Measurements from ENCODE around the gene CAPN5. TPM values are rescaled to one million over a fixed set of nuclear protein-coding genes. Genes with fewer than 3 reads are reported as not detected.

The CAPN5 gene
- total and polyA plus RNA-seq, 2 of the 13 experiments (the other 11 are each of a cell fraction or from before 2014, with no cell fraction given) = 0.27 to 1.2 TPM

GRCh38 chr11:77069969-77070582, 3.3 kb downstream of the CAPN5 start:
- ATAC-seq = no peak
- in situ Hi-C loops (cut with HindIII; ENCODE audit: extremely low pct_ligation_motif_present, low pct_unique_long_range_greater_than_20kb) (no loop called here), intact Hi-C loops (cut with micrococcal nuclease; ENCODE audit: unreplicated experiment) (no loop called here)
- H4K20me1 ChIP-seq (ENCODE audit: insufficient read depth, low read length) = 0 out of 2 replicates have a peak, but pooled peaks cover 4% of the 10 kb centered on the region
- no TSS peak for BruUV-seq (replicated peaks)
- no peak overlapping the region for H3K9ac ChIP-seq (ENCODE audit: insufficient read depth, low read depth, low read length)
- WGBS (ENCODE audit: low lambda C conversion rate) = 51% methylated on average over 4 of the region's 8 CpGs
- FAIRE-seq = no peak
- H3K4me1 ChIP-seq (ENCODE audit: insufficient read depth, low read length) = peaks cover 41% of the 10 kb centered on the region
- no peaks in the 10 kb centered on the region for H3K9me3 ChIP-seq (ENCODE audit: low read length)
- TF ChIP-seq JUND (CRISPR knock-in tag; IDR thresholded peaks at IDR 0.05) (no peak), TGIF2 (CRISPR knock-in tag; IDR thresholded peaks at IDR 0.05) (no peak), MYNN (CRISPR knock-in tag; IDR thresholded peaks at IDR 0.05; ENCODE audit: low read depth) (no peak), ZNF512 (CRISPR knock-in tag; IDR thresholded peaks at IDR 0.05) (no peak), ZNF761 (CRISPR knock-in tag; conservative IDR thresholded peaks at IDR 0.05) (no peak), CBX2 (IDR thresholded peaks at IDR 0.05; ENCODE audit: low read depth, low read length) (no peak), CBX2 (CRISPR knock-in tag; IDR thresholded peaks at IDR 0.05; ENCODE audit: low read depth) (no peak), CBX5 (CRISPR knock-in tag; IDR thresholded peaks at IDR 0.05; ENCODE audit: borderline replicate concordance) (no peak), RORA (CRISPR knock-in tag; IDR thresholded peaks at IDR 0.05) (no peak), ZBTB26 (CRISPR knock-in tag; IDR thresholded peaks at IDR 0.05; ENCODE audit: borderline replicate concordance) (no peak), PHF8 (CRISPR knock-in tag; IDR thresholded peaks at IDR 0.05) (no peak), NCOA2 (CRISPR knock-in tag; IDR thresholded peaks at IDR 0.05) (no peak), SUZ12 (IDR thresholded peaks at IDR 0.05; ENCODE audit: low read depth, low read length) (no peak), ZNF510 (CRISPR knock-in tag; IDR thresholded peaks at IDR 0.05; ENCODE audit: low read depth) (no peak), ZNF883 (CRISPR knock-in tag; IDR thresholded peaks at IDR 0.05; ENCODE audit: not compliant biosample characterization) (no peak), ZBTB38 (CRISPR knock-in tag; IDR thresholded peaks at IDR 0.05) (no peak), SOX6 (IDR thresholded peaks at IDR 0.05) (no peak), SOX6 (CRISPR knock-in tag; IDR thresholded peaks at IDR 0.05) (no peak)
- TF ChIP-seq, protein P1, sequence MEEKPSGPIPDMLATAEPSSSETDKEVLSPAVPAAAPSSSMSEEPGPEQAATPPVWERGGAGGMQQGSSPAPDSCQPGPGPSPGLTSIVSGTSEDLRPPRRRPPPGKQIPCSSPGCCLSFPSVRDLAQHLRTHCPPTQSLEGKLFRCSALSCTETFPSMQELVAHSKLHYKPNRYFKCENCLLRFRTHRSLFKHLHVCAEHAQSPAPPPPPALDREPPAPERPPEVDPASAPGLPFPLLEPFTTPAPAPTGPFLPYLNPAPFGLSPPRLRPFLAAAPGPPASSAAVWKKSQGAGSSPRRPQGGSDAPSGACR (CRISPR knock-in tag; IDR thresholded peaks at IDR 0.05) = no peak
- TF ChIP-seq, protein P2, sequence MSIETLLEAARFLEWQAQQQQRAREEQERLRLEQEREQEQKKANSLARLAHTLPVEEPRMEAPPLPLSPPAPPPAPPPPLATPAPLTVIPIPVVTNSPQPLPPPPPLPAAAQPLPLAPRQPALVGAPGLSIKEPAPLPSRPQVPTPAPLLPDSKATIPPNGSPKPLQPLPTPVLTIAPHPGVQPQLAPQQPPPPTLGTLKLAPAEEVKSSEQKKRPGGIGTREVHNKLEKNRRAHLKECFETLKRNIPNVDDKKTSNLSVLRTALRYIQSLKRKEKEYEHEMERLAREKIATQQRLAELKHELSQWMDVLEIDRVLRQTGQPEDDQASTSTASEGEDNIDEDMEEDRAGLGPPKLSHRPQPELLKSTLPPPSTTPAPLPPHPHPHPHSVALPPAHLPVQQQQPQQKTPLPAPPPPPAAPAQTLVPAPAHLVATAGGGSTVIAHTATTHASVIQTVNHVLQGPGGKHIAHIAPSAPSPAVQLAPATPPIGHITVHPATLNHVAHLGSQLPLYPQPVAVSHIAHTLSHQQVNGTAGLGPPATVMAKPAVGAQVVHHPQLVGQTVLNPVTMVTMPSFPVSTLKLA (IDR thresholded peaks at IDR 0.05) = no peak
- H2AFZ ChIP-seq (ENCODE audit: low read length) = no peak overlapping the region
- no peaks in the 10 kb centered on the region for H3K36me3 ChIP-seq (replicated peaks in 1 of 2; ENCODE audit: control insufficient read depth in 1 of 2, insufficient read depth in 2 of 2, low read length in 2 of 2)
- H3K27me3 ChIP-seq (ENCODE audit: control insufficient read depth in 1 of 2, insufficient read depth in 2 of 2, low read length in 2 of 2) = peaks cover 11 to 66% of the 10 kb centered on the region in 2 experiments
- no peaks in the 10 kb centered on the region for H3K79me2 ChIP-seq (ENCODE audit: insufficient read depth, low read length)
- no peak for DNase-seq (ENCODE audit: low spot score)
- no peak overlapping the region for H3K27ac ChIP-seq (ENCODE audit: extremely low read length, insufficient read depth, low read length)
- ChIA-PET CTCF (ENCODE audit: low intra/inter-chr PET ratio, low total read pairs) (no interaction called here), POLR2A (no interaction called here)
- H3K4me3 ChIP-seq (replicated peaks in 1 of 3; ENCODE audit: insufficient read depth in 1 of 3, low read depth in 2 of 3, low read length in 3 of 3) = no peak overlapping the region
- no peak overlapping the region for H3K4me2 ChIP-seq (ENCODE audit: low read depth, low read length)

Data from HepG2 (cell line).